Measurements from ENCODE around the gene BAD. TPM values are rescaled to one million over a fixed set of nuclear protein-coding genes. Genes with fewer than 3 reads are reported as not detected.
A peak's percentile ranks its signal among the peaks of the same experiment; 100 is the strongest.

The BAD gene
- total and polyA plus RNA-seq, 2 of the 13 experiments (the other 11 are each of a cell fraction or from before 2014, with no cell fraction given), result 17.9 to 28.5 TPM

GRCh38 chr11:64317961-64318765 is 33.7 kb upstream of the BAD start, which contains the start of gene PRDX5 (continued):
- TF ChIP-seq, protein P1, sequence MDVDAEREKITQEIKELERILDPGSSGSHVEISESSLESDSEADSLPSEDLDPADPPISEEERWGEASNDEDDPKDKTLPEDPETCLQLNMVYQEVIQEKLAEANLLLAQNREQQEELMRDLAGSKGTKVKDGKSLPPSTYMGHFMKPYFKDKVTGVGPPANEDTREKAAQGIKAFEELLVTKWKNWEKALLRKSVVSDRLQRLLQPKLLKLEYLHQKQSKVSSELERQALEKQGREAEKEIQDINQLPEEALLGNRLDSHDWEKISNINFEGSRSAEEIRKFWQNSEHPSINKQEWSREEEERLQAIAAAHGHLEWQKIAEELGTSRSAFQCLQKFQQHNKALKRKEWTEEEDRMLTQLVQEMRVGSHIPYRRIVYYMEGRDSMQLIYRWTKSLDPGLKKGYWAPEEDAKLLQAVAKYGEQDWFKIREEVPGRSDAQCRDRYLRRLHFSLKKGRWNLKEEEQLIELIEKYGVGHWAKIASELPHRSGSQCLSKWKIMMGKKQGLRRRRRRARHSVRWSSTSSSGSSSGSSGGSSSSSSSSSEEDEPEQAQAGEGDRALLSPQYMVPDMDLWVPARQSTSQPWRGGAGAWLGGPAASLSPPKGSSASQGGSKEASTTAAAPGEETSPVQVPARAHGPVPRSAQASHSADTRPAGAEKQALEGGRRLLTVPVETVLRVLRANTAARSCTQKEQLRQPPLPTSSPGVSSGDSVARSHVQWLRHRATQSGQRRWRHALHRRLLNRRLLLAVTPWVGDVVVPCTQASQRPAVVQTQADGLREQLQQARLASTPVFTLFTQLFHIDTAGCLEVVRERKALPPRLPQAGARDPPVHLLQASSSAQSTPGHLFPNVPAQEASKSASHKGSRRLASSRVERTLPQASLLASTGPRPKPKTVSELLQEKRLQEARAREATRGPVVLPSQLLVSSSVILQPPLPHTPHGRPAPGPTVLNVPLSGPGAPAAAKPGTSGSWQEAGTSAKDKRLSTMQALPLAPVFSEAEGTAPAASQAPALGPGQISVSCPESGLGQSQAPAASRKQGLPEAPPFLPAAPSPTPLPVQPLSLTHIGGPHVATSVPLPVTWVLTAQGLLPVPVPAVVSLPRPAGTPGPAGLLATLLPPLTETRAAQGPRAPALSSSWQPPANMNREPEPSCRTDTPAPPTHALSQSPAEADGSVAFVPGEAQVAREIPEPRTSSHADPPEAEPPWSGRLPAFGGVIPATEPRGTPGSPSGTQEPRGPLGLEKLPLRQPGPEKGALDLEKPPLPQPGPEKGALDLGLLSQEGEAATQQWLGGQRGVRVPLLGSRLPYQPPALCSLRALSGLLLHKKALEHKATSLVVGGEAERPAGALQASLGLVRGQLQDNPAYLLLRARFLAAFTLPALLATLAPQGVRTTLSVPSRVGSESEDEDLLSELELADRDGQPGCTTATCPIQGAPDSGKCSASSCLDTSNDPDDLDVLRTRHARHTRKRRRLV (CRISPR knock-in tag; IDR thresholded peaks at IDR 0.05), result peak; percentile 25; the same call in 1 of the 2 replicates
- TF ChIP-seq ZBTB20 (CRISPR knock-in tag; IDR thresholded peaks at IDR 0.05; ENCODE audit: borderline replicate concordance, low read depth), result peak; percentile 43; the same call in 1 of the 2 replicates
- TF ChIP-seq MYC (CRISPR knock-in tag; IDR thresholded peaks at IDR 0.05; ENCODE audit: borderline replicate concordance), result peak; percentile 72; the same call in 1 of the 2 replicates
- TF ChIP-seq RFX5 (IDR thresholded peaks at IDR 0.05; ENCODE audit: low read depth, low read length), result peak; percentile 35; the same call in 1 of the 2 replicates
- TF ChIP-seq ZNF224 (CRISPR knock-in tag; IDR thresholded peaks at IDR 0.05), result peak; percentile 92
- TF ChIP-seq ZNF768 (CRISPR knock-in tag; IDR thresholded peaks at IDR 0.05), result peak; percentile 61; the same call in 1 of the 2 replicates
- 0 out of 2 replicates have a peak, but pooled peaks have one; percentile 28 for TF ChIP-seq ZNF567 (CRISPR knock-in tag; IDR thresholded peaks at IDR 0.05; ENCODE audit: borderline replicate concordance)
- TF ChIP-seq, protein P2, sequence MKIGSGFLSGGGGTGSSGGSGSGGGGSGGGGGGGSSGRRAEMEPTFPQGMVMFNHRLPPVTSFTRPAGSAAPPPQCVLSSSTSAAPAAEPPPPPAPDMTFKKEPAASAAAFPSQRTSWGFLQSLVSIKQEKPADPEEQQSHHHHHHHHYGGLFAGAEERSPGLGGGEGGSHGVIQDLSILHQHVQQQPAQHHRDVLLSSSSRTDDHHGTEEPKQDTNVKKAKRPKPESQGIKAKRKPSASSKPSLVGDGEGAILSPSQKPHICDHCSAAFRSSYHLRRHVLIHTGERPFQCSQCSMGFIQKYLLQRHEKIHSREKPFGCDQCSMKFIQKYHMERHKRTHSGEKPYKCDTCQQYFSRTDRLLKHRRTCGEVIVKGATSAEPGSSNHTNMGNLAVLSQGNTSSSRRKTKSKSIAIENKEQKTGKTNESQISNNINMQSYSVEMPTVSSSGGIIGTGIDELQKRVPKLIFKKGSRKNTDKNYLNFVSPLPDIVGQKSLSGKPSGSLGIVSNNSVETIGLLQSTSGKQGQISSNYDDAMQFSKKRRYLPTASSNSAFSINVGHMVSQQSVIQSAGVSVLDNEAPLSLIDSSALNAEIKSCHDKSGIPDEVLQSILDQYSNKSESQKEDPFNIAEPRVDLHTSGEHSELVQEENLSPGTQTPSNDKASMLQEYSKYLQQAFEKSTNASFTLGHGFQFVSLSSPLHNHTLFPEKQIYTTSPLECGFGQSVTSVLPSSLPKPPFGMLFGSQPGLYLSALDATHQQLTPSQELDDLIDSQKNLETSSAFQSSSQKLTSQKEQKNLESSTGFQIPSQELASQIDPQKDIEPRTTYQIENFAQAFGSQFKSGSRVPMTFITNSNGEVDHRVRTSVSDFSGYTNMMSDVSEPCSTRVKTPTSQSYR (CRISPR knock-in tag; IDR thresholded peaks at IDR 0.05; ENCODE audit: borderline replicate concordance), result 0 out of 2 replicates have a peak, but pooled peaks have one; percentile 6
- peak; percentile 24; the same call in 1 of the 2 replicates for TF ChIP-seq ZMAT3 (CRISPR knock-in tag; conservative IDR thresholded peaks at IDR 0.05)
- peak; percentile 72; the same call in 1 of the 2 replicates for TF ChIP-seq ZBTB42 (CRISPR knock-in tag; IDR thresholded peaks at IDR 0.05)
- no peak for TF ChIP-seq NCOA2 (CRISPR knock-in tag; IDR thresholded peaks at IDR 0.05)
- TF ChIP-seq, protein P3, sequence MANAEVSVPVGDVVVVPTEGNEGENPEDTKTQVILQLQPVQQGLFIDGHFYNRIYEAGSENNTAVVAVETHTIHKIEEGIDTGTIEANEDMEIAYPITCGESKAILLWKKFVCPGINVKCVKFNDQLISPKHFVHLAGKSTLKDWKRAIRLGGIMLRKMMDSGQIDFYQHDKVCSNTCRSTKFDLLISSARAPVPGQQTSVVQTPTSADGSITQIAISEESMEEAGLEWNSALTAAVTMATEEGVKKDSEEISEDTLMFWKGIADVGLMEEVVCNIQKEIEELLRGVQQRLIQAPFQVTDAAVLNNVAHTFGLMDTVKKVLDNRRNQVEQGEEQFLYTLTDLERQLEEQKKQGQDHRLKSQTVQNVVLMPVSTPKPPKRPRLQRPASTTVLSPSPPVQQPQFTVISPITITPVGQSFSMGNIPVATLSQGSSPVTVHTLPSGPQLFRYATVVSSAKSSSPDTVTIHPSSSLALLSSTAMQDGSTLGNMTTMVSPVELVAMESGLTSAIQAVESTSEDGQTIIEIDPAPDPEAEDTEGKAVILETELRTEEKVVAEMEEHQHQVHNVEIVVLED (CRISPR knock-in tag; IDR thresholded peaks at IDR 0.05; ENCODE audit: borderline replicate concordance), result peak; percentile 74
- no peak for TF ChIP-seq ARNTL (CRISPR knock-in tag; IDR thresholded peaks at IDR 0.05)
- TF ChIP-seq, protein P4, sequence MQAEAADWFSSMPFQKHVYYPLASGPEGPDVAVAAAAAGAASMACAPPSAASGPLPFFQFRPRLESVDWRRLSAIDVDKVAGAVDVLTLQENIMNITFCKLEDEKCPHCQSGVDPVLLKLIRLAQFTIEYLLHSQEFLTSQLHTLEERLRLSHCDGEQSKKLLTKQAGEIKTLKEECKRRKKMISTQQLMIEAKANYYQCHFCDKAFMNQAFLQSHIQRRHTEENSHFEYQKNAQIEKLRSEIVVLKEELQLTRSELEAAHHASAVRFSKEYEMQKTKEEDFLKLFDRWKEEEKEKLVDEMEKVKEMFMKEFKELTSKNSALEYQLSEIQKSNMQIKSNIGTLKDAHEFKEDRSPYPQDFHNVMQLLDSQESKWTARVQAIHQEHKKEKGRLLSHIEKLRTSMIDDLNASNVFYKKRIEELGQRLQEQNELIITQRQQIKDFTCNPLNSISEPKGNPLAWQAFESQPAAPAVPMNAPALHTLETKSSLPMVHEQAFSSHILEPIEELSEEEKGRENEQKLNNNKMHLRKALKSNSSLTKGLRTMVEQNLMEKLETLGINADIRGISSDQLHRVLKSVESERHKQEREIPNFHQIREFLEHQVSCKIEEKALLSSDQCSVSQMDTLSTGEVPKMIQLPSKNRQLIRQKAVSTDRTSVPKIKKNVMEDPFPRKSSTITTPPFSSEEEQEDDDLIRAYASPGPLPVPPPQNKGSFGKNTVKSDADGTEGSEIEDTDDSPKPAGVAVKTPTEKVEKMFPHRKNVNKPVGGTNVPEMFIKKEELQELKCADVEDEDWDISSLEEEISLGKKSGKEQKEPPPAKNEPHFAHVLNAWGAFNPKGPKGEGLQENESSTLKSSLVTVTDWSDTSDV (CRISPR knock-in tag; IDR thresholded peaks at IDR 0.05), result no peak
- 0 out of 2 replicates have a peak, but pooled peaks have one; percentile 39 for TF ChIP-seq JUN (CRISPR knock-in tag; IDR thresholded peaks at IDR 0.05)
- TF ChIP-seq ETV5 (CRISPR knock-in tag; IDR thresholded peaks at IDR 0.05; ENCODE audit: borderline replicate concordance), result peak; percentile 34
